GM19238 (cell line): ENCODE results near the gene ORC3.

ENCODE experiments used
- DNase-seq: peaks from one replicate; pipeline ENCODE4 v3.0.0; 2011; ENCODE audit warnings: low spot score; ENCODE audit not compliant: insufficient read length

The ORC3 gene

DNA sequence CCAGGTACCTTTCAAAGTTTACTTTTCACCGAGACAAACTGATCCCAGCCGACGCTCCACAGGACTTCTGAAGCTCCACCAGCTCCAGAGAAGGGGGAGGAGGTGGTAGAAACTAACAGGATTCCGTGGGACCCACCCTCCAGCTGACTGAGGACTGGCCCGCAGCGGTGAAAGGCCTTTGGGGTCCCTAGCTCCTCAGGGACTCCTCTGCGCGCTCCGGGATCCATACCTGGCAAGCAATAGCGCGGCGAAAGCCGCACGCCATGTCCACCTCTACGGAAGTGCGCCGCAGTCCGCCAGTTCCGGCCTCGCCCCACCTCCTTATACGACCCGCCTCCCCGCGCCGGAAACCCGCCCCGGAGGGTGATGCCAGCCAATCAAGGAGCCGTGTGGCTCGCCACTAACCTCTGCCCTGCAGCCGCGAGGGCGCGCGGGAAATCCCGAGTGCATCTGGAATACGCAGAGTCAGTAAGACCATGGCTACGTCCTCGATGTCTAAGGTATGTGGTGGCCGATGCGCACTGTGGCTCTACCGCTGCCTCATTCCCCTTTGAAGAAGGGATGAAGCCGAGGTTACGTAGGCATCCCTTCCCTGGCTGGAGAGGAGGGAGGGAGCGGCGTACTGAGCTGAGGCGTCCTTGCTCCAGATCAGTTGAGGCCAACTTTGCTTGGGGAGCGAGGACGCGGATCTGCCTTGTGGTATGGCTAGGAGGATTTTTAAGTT, at the start of gene ORC3, which contains the start of gene RARS2:
Gene ORC3 (plus strand): TSS at position 443 of the 724 bp plus-strand sequence. CDS start 34 bp downstream, at position 477.
Gene RARS2 (minus strand): TSS at position 295 of the 724 bp plus-strand sequence. CDS start 30 bp downstream, at position 265.
- peak; percentile 93 for DNase-seq

DNA sequence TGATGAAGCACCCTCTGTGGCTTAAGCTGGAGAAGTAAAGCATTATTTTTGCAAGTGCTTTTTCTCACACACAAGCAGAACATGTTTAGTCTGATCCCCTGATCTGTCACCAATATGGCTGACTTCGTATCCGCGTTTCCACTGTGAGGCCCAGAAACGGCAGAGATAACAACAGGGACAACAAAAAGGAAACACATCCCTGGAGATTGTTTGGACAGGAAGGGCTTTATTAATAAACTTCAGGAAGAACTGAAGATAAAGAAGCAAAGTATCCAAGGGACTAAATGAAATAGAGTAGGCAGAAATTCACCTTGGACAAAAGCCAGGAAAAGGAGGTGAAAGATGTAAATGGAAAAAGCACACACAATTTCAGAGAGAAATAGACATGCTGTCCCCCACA, 49.4 kb upstream of the ORC3 start:
- no peak for DNase-seq

DNA sequence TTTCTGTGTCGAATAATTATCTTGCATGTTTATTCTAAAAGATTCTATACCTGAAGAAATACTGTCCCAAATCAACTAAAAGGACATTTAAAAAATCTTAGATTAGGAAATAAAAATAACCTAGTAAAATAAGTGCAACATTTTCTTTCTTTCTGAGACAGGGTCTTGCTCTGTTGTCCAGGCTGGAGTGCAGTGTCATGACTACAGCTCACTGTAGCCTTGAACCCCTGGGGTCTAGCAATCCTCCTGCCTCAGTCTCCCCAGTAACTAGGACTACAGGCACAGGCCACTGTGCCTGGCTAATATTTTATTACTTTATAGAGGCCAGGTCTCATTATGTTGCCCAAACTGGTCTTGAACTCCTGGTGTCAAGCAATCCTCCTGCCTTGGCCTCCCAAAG, 48.9 kb upstream of the ORC3 start:
- no peak for DNase-seq

DNA sequence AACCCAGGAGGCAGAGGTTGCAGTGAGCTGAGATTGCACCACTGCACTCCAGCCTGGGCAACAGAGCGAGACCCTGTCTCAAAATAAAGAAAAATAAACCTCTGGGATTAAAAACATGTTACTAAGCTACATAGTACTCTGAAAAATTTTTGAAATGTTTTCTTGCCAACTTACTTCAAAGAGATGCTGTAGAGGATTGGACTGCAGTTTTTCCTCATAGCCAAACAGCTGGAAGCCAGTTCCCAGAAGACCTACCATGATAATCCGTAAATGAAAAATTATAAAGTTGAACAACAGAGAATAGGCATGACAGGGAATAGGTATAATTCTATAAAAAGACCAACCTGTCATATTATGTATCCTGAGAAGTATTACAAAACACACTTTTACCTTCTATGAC, 48.2 kb upstream of the ORC3 start:
- no peak for DNase-seq

DNA sequence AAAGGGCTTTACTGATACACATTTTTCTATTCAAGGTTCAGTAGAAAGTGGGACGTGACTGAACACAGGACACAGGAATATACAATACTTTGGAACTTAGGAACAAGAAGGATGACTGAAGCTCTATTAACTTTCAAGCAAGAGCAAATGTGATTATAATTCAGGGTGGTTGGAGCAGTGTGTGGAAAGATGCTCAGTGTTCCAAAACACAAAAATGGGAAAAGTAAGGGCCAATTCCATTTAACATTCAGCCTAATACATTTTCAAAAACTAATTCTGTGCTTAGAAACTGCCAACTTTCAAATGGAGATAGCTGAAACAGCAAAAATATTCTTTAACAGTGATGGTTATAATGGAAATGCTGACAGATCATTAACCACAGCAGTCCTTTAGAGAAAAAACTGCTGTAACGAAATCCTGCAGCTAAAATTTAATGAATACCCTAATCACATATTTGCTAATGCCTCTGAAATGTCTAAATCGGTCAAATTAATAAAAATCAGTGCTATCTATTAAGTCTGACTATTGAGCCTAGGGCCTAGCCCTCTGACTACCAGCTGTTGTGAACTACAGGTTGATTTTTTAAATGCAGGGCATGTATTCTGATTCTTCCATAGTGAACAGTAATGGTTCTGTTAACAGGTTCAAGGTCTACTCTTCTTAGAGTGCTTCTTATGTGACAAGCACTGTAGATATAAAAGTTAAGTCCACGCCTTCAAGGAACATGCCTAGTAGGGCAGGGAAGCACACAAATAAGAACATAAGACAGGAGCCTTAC, 46.0 kb upstream of the ORC3 start:
- DNase-seq: no peak

DNA sequence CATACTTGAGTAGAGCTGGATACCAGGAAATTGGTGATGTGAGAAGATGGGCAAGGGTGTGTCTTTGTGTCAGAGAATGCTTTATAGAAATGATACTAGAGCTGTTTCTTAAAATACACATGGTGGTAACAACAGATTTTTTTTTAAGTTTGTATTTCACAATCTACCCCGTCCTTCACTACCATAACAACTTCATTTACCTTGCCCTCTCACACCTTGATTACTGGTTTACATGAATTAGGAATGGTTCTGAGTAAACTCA, 45.5 kb upstream of the ORC3 start:
- DNase-seq: no peak

DNA sequence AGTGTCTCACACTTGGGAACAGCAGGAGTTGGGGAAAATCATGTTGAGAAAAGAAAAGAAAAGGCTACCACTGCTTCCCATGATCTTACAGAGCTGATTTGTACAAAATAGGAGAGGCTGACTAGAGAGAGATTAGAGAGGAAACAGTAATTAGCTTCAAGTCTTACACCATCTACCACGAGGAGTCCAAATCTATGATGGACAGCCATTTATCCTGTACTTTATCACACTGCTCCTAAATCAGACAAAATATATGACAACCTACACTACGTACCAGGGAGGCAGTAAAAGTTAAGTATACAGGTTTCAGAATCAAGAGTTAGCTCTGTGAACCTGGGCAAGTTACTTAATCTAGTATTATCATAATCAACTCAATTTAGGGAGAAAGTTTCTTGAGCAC, 38.1 kb upstream of the ORC3 start:
- no peak for DNase-seq

DNA sequence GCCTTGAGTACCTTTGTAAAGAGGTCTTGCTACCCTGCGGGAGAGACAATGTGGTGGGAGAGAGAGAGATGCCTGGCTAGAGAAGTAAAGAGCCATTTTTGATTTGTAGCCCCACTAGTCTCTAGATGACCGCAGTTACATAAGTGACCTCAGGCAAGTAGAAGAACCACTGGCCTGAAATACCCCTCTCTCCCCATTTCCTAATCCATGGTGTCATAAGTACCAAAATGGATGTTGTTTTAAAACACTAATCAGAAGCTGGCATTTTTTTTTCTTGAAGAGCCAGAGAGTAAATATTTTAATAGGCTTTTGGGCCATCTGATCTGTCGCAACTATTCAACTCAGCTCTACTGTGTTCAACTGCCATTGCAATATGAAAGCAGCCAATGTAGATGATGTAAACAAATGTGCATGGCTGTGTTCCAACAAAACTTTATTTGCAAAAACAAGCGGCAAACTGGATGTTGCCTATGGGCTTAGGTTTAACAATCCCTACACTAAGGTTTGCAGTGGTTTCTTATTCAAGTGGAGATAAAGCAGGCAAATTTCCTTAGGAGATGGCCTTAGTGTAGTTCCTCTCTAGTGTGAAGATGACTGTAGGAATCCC, 36.7 kb upstream of the ORC3 start:
- no peak for DNase-seq

DNA sequence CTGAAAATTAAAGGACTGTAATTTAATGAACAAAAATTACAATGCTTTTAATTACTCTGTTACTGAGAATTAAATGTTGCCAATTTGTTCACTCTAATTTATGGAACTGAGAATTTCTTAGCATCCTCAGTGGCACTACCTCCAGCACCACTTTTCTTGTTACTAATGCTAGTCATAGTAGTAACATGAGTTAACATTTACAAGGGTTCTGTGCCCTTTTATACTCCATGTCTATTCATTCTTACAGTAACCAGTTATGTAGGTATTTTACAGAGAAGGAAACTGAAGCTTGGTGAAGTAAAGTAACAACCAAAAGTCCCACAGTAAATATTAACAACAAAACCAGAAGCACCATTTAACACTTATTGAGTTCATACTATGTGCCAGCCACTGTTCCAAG, 34.4 kb upstream of the ORC3 start:
- DNase-seq: no peak

DNA sequence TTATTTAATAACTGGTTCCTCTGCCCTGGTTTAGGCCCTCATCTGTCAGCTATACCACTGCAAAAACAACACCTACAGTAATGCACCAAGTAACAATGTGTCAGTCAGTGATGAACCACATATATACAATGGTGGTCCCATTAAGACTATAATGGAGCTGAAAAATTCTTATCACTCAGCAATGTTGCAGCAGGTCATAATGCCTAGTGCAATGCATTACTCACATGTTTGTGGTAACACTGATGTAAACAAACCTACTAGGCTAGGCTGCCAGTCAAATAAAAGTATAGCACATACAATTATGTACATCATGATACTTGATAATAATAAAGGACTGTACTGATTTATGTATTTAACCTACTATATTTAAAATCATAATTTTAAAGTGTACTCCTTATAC, 31.5 kb upstream of the ORC3 start:
- no peak for DNase-seq

DNA sequence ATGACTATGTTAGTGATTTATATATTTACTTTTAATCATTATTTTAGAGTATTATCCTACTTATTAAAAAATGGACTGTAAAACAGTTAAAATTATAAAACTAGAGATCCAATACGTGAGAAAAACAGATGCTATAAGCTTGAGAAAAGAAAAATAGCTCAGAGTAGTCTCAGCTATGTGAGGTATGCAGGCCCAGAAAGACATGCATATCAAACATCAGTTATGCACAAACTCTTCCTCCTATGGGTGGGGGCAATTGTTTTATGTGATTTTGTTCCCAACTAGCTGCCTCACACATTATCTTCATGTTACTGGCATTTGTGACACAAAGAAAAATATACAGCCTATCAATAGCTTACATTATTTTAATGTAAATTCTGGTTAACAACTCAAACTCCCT, 28.9 kb upstream of the ORC3 start:
- no peak for DNase-seq

DNA sequence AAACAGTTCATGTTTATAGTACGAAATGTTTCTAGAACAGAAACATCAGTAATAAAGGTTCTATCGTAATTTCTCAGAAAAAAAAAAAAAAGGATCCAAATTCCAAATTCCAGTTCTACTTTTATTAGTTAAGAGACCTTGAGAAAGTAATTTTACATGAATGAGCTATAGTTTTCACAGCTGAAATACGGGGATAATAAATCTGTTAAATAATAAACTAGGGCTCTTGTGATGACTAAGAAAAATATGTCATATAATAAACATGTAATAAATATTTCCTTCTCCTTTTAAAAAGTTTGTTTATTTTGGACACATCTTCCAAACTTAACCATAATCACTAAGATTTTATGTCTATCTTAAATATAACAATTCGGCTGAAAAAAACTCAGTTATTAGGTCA, 17.9 kb upstream of the ORC3 start:
- DNase-seq: no peak

DNA sequence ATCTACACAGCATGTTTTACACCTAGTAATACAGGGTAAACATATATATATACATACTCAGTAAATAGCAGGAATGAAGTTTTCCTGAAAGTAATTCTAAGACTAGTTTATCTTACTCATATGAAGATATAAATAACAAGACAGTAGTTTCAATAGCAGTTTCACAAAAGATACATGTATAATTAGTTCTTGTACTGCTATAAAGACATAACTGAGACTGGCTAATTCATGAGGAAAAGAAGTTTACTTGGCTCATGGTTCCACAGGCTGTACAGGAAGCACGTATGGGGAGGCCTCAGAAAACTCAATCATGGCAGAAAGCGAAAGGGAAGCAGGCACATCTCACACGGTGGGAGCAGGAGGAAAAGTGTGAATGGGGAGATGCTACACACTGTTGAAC, 17.1 kb upstream of the ORC3 start:
- no peak for DNase-seq

DNA sequence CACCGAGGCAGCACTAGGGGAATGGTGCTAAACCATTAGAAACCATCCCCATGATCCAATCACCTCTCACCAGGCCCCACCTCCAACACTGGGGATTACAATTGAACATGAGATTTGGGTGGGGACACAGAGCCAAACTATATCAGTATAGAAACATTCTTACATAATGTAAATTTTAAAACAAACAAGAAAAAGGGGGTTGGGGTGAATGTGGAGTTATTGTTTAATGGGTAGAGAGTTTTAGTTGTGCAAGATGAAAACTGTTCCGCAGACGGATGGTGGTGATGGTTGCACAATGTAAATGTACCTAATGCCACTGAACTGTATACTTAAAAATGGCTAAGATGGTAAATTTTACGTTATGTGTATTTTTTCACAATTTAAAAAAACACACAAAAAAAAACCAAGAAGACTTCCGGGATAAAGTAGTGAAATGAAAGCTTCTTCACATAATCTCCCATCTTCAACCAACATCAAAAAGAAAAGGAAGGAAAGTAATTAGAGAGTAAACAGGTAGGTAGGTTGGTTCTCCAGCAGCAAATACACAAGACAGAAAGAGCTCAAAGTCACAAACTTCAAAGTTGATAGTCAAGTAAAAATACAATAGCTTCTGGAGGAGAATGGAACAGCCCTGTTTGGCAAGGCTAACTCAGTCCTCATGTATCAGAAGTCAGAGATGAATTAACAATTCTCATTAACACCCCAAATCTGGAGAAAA, 16.5 kb upstream of the ORC3 start:
- DNase-seq: no peak

DNA sequence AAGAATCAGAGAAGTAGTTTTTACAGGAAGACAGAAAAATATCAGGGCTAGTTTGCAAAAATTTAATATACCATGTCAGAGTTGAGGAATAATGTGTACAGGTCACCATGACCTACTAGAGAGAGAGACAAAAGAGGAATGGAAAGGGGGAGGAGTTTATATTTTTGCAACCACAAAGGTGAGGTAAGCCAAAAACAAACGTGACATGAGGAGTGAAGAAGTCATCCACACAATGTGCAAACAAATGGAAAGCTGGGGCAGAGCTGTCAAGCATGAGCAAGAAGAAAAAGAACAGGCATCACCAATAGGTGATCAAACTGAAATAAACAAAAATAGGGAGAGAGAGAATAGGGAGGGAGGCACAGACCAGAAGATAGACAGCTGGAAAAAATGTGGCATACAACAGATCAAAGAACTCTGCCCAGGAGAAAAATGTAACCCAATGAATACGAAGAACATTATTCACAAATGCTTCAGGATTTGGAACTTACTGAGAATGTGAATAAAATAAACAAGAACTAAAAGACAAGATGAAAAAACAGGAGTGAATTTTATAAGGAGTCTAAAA, 15.6 kb upstream of the ORC3 start:
- no peak for DNase-seq

DNA sequence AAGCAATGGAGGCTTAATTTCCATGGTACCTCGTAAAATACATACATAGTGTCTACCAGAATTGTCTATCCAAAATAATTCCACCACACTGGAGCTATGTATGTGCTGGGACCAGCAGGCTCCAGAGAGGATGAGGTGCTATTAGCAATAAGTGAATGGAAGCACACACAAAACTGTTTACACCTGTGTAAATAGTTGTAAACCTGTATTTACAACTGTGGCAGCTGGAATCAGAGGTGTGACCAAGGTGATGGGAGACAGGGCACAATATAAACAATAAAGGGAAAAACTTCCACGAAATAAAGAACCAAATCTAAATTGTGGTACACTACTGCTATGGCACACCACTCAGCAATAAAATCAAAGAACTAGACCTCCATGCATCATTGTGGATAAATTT, 14.5 kb upstream of the ORC3 start:
- no peak for DNase-seq

DNA sequence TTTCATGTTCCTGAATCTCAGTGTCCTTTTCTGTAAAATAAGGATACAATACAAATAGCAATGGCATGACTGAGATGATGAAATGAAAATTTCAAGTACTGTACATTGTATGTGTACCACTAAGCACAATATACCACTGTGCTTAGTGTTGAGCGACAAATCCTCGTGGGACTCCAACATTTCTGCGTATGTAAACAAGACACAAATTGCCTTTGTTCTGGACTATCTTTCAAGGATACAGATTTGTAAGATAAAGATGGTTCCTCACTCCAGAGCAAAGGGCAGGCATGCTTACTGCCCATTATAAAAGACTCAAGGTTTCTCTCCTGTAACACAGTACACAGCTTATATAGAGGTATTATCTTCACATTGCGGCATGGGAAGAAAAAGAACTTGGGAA, 6.1 kb upstream of the ORC3 start:
- DNase-seq: no peak

DNA sequence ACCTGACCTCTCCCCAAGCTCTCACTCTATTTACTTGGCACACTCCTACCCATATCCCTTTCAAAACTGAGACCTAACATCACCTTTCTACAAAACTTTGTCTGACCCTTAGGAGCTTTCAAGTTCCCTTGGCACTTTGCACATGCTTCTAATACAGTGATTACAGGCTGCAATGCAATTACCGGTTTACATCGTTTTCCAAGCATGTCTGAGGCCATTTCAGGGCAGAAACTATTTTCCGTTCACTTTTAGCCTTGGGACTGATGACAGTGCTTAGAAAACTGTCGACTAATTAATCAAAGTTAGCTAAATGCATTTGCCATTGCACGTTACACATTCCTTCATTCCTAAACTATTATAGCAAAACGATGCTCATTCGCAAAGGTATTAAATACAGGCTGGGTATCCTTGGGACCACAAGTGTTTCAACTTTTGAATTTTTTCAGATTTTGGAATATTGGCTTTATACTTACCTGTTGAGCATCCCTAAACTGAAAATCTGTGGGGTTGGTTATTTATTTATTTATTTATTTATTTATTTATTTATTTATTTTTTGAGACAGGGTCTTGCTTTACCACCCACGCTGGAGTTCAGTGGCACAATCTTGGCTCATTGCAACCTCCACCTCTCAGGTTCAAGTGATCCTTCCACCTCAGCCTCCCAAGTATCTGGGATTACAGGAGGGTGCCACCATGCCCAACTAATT, 3.4 kb upstream of the ORC3 start:
- DNase-seq: no peak

DNA sequence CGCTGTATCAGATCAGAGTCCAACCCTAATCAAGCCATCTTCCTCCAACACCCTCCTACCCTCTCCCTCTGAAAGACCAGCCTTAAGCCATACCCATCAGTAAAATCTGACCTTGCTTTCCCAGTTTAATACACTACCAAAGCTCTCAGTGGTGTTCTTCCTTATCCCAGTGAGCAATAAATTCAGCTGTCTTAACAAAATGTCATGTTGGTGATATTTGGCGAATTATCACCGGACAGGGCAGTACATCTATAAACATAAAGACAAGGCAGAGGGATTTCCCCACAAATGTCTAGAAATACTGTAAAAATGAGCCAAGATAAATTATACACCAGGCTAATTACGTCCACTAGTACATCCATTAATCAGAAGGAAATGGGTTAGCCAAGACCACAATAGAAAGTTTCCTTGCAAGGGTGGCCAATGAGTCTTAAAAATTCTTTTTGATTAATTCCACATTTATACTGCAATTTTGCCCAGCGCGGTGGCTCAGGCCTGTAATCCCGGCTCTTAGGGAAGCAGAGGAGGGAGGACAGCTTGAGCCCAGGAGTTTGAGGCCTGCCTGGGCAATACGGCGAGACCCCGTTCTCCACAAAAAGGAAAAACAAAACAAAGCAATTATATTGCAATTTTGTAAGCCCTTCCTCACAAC, 1.1 kb upstream of the ORC3 start:
- no peak for DNase-seq

DNA sequence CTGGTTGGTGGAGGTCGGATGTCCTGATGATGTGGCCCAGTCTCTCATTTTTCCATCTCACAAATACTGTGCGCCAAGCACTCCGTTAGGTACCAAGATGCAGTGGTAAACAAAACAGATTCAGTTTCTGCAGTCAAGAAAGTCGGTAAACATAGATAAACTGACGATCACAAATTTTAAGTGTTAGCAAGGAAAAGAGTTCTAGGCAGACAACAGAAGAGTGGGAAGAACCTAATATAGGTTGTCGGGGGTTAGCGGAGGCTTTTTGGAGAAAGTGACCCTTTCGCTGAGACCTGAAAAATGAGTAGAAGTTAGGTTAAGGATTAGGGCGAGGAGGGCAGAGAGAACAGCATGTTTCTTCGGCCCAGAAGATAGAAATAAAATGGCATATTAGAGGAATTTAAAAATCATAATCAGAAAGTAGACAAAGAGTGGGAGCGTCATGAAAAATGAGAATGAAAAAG, 514 bp downstream of the ORC3 start:
- no peak for DNase-seq

DNA sequence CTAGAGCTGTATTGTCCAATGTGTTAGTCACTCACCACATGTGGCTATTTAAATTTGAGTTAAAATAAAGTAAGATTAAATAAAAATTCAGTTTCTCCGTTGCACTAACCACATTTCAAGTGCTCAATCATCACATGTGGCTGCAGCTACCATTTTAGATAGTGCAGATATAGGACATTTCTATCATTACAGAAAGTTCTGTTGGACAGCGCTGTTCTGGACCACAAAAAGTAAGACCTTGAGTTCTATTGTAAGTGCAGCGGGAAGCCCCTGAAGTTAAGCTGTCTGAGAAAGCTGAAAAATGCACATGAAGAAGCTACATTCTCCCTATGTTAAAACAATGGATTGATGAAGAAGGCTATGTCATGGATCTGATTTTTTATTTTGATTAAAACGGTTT, 1.1 kb downstream of the ORC3 start:
- no peak for DNase-seq
